Activated CD4-positive, CD25-positive, alpha-beta regulatory T cell (primary cell): Measurements from ENCODE around the gene DHRS13.

Source experiments
- DNase-seq, 4 experiments: peaks; one replicate each; lab custom pipeline; 2025; lab: John Stamatoyannopoulos, UW

DHRS13 gene

DNA sequence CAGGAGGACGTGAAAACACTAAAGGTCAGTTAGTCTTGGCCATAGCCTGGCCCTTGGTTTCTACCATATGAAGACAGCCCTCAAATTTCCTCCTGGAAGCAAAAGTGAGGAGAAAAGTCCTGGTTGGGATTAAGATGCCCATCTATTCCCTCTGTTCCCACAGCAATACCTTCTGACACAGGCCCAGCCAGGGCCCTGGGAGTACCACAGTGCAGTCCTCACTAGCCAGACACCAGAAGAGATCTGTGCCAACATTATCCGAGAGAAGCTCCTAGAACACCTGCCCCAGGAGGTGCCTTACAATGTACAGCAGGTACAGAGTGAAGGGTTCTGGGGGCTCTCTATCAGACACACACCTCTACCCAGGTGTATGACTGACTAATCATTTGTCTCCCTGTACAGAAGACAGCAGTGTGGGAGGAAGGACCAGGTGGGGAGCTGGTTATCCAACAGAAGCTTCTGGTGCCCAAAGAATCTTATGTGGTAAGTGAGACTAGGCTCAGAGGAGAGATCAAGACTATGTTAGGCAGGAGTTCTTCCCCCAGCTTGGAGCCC is 44.0 kb downstream of the DHRS13 start:
- no peak for DNase-seq

DNA sequence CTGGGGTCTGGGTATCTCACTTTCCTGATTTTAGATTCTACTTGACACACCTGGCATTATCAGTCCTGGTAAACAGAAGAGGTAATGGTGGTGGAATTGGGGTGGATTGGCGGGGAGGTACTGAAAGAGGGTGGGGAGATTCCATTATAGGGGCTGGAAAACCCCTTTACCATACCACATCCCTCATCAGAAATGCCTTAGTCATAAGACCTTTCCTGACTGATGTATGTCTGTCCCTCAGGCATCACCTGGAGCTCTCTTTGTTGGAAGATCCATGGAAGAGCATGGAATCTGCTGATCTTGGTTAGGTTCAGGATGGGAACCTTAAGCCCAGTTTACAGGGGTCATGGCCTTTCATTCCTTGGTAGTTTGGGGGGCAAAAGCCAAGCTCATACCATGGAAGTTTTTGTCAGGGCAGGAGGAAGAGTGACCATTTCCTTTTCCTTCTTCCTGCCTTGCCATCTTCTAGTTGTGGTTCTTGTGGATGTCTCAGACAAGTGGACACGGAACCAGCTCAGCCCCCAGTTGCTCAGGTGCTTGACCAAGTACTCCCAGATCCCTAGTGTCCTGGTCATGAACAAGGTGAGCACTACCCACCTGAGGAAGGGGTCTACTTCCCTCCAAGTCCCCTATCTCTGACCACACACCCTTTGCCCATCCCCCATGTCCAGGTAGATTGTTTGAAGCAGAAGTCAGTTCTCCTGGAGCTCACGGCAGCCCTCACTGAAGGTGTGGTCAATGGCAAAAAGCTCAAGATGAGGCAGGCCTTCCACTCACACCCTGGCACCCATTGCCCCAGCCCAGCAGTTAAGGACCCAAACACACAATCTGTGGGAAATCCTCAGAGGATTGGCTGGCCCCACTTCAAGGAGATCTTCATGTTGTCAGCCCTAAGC is 44.7 kb downstream of the DHRS13 start:
- no peak for DNase-seq

DNA sequence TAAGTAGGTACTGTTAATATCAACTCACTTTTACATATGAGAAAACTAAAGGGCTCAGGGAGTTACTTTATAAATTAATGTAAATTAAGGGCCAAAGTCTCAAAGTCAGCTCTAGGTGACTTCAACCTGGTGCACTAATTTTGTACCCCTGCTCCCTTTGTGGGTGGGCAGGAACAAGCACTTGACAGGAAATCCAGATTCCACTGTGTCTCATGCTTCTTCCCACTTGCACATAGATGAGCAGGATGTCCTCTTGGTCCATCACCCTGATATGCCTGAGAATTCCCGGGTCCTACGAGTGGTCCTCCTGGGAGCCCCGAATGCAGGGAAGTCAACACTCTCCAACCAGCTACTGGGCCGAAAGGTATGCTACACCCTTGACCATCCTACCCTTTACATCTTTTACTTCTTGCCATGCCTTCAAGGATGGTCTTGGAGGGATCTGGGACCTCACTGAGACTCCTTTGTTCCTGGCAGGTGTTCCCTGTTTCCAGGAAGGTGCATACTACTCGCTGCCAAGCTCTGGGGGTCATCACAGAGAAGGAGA is 46.8 kb downstream of the DHRS13 start:
- no peak for DNase-seq

DNA sequence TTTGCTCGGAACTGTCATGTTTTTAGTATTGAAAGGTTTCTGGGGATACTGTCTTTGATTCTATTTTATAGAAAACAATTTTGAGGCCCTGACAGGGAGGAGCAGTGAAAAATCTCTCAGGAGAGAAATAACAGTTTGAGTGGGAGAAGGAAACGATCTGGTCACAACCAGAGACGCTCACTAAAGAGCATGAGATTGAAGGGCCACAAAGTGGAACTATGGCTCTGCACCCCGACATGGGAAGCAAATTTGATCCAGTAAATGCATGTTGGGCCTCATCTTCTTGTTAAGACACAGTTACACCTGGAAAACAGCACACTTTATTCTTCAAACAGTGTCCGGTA is 47.6 kb downstream of the DHRS13 start:
- DNase-seq: no peak

DNA sequence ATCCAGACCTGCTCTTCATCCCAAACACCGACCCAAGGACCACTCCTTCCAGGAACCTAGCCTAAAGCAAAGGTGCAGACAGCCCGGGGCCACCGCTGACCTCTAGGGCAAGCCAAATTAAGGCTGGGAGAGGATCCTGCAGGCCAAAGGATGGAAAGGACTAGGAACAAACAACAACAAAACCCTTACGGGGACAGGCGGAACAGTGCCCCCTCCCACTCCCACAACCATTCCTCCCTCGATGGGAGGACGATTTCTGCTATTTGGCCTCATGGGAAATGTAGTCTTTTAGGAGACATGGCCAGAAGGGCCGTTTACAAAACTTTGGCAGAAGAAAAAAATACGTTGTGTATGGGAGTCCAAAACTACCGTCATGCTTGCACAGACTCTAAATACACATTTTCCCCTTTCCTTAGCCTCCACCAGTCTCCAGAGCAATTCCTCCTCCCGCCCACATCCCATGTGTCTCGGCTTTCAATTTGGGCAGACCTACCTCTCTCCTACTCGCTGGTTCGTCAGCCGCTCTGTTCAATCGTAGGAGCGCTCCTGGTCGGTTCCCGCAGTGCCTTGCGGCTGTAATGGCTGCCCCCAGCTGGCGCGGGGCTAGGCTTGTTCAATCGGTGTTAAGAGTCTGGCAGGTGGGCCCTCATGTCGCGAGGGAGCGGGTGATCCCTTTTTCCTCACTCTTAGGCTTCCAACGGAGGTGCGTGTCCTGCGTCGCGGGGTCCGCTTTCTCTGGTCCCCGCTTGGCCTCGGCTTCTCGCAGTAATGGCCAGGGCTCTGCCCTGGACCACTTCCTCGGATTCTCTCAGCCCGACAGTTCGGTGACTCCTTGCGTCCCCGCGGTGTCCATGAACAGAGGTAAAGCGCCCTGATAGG is 48.2 kb downstream of the DHRS13 start, which contains the start of gene ERAL1:
ERAL1 (plus strand) TSS at position 560 of the 879 bp plus-strand sequence; CDS start at position 579, 19 bp downstream.
- DNase-seq: peak; percentile 60 to 66 (median 64)

DNA sequence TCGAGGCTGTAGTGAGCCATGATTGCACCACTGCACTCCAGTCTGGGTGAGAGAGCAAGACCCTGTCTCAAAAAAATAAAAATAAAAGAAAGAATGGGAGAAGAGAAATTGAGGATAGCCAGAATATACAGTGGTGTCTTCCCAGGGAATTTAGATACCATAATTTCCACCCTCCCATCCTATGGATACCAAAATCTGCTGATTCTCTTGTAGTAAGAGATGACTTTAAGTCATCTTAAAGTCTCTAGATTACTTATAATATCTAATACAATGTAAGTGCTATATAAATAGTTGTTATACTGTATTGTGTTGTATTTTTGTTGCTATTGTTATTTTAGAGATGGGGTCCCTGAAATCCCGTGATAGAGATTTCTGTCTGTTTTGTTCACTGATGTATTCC is 49.6 kb downstream of the DHRS13 start:
- DNase-seq: no peak

DNA sequence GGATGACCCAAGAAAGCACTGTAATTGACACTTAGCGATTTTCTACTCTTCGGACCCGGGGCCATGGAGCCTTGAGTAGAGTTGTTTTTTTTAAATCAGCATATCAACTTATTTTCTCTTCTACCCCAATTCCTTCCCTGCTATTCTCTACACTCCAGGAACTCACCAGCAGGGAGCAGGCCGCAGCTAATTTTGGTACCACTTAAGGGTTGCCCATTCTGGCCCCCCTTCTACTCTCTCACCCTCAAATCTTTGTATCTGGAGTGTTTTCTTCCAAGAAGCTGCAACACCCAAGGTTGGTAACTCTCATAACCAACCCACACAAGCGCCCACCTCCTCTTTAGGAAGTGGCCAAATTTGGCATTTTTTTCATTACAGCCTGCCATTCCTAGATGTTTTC is 53.6 kb downstream of the DHRS13 start:
- no peak for DNase-seq

DNA sequence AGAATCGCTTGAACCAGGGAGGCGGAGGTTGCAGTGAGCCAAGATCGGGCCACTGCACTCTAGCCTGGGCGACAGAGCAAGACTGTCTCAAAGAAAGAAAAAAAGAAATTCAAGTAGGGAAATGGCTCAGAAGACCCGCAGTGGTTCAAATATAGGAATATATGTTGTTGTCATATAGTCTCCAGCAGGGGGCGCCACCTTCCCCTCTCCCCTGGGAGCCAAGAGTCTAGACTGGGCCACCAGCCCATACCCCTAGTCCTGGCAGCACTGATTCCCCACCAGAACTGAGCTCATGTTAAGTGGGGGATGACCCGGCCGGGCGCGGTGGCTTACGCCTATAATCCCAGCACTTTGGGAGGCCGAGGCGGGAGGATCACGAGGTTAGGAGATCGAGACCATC is 54.2 kb downstream of the DHRS13 start:
- DNase-seq: peak in 3 of 4 experiments; percentile 25 to 32 (median 29)
